PC-9 (cell line): ENCODE results near the gene RNF5. TPM values are rescaled to one million over a fixed set of nuclear protein-coding genes. Genes with fewer than 3 reads are reported as not detected.
A peak's percentile ranks its signal among the peaks of the same experiment; 100 is the strongest.

Source experiments
- BruUV-seq: library from RNA; stranded (reverse); fragments of 400-500 nt; replicated peaks from 2 replicates; lab custom pipeline; 2021; lab: Mats Ljungman, UMichigan
- CTCF ChIA-PET: fragments of 300-600 bp; sonication (Branson Sonifier 250); formaldehyde crosslinking; loops from one replicate; lab custom pipeline; 2022; ENCODE audit warnings: antibody characterized with exemption; lab: Charles Lee
- POLR2A ChIA-PET: fragments of 300-600 bp; sonication (Branson Sonifier 250); formaldehyde crosslinking; loops from one replicate; lab custom pipeline; 2022; ENCODE audit warnings: antibody characterized with exemption; ENCODE audit not compliant: unreplicated experiment; lab: Charles Lee
- DNase-seq, 2 experiments: peaks; one replicate each; pipeline versions ENCODE4 v3.0.0 to v3.0.0-alpha.2; 2015 to 2022; ENCODE audit warnings: mixed read lengths in 1 of 2
- H2AFZ ChIP-seq: fragments of 200-600 bp; sonication (generic); 2 replicates; pipeline ENCODE4 v1.8.1; 2017; ENCODE audit warnings: antibody characterized with exemption
- H3F3A ChIP-seq: fragments of 200-600 bp; sonication (generic); 2 replicates; pipeline ENCODE4 v1.8.1; 2017; ENCODE audit warnings: antibody characterized with exemption, mild to moderate bottlenecking, low read depth; ENCODE audit not compliant: insufficient read depth
- H3K27ac ChIP-seq: fragments of 200-600 bp; sonication (generic); 2 replicates; pipeline ENCODE4 v1.6.1; 2016; ENCODE audit warnings: mixed run types
- H3K27me3 ChIP-seq: fragments of 200-600 bp; sonication (generic); 2 replicates; pipeline ENCODE4 v1.6.1; 2016; ENCODE audit warnings: low read depth, mixed run types; ENCODE audit not compliant: insufficient read depth
- H3K36me3 ChIP-seq: fragments of 200-600 bp; sonication (generic); 2 replicates; pipeline ENCODE4 v1.6.1; 2016; ENCODE audit warnings: low read depth, mixed run types
- H3K4me1 ChIP-seq: fragments of 200-600 bp; sonication (generic); replicated peaks from 2 replicates; pipeline ENCODE4 v1.6.1; 2016; ENCODE audit warnings: mixed run types; ENCODE audit not compliant: insufficient read depth
- H3K4me2 ChIP-seq: fragments of 200-600 bp; sonication (generic); 2 replicates; pipeline ENCODE4 v1.6.1; 2017; ENCODE audit warnings: mixed run types
- H3K4me3 ChIP-seq: fragments of 200-600 bp; sonication (generic); 2 replicates; pipeline ENCODE4 v1.6.1; 2016; ENCODE audit warnings: mixed run types
- H3K79me2 ChIP-seq: fragments of 200-600 bp; sonication (generic); 2 replicates; pipeline ENCODE4 v1.6.1; 2017; ENCODE audit warnings: low read depth, mixed run types
- H3K9me2 ChIP-seq: fragments of 200-600 bp; sonication (generic); 2 replicates; pipeline ENCODE4 v1.8.1; 2017; ENCODE audit warnings: mild to moderate bottlenecking; ENCODE audit not compliant: insufficient read depth
- H3K9me3 ChIP-seq: fragments of 200-600 bp; sonication (generic); 2 replicates; pipeline ENCODE4 v1.8.1; 2016; ENCODE audit warnings: low read depth; ENCODE audit not compliant: insufficient read depth
- H4K20me1 ChIP-seq: fragments of 200-600 bp; sonication (generic); 2 replicates; pipeline ENCODE4 v1.8.1; 2017; ENCODE audit not compliant: insufficient read depth
- CTCF ChIP-seq: fragments of 200-600 bp; sonication (generic); conservative IDR thresholded peaks from 2 replicates; pipeline ENCODE4 v1.6.1; 2017; ENCODE audit warnings: mixed run types, antibody characterized with exemption, mild to moderate bottlenecking, moderate library complexity
- EZH2 ChIP-seq: fragments of 200-600 bp; sonication (generic); IDR thresholded peaks from 2 replicates; pipeline ENCODE4 v1.8.0; 2017; ENCODE audit warnings: antibody characterized with exemption, low read depth
- intact Hi-C: fragments of 100-400 bp; cut with micrococcal nuclease; formaldehyde crosslinking; loops from one replicate; pipeline ENCODE4 v1.10.0; 2022; ENCODE audit not compliant: unreplicated experiment
- total RNA-seq: library from RNA; stranded (reverse); gene quantifications from 2 replicates; pipeline ENCODE4 v1.2.3, GENCODE V29; 2021

RNF5 gene
- total RNA-seq, 1 experiment from 2014 or later: 45.6 TPM

- TF ChIP-seq EZH2 (no peak), CTCF (no peak)
- Histone ChIP-seq H3K9me3 (no peaks in the 10 kb centered on the region), H3K36me3 (peaks cover 10% of the 10 kb centered on the region), H3K4me1 (peaks cover 14% of the 10 kb centered on the region), H3K4me2 (peak overlapping the region; percentile 95), H2AFZ (no peak overlapping the region), H3K79me2 (peaks cover 18% of the 10 kb centered on the region), H3F3A (peaks cover 9% of the 10 kb centered on the region; the same call in 1 of the 2 replicates), H3K27me3 (no peaks in the 10 kb centered on the region), H3K4me3 (peak overlapping the region; percentile 85), H4K20me1 (no peaks in the 10 kb centered on the region), H3K9me2 (no peaks in the 10 kb centered on the region), H3K27ac (peak overlapping the region; percentile 26; the same call in 1 of the 2 replicates)
- TSS peak; percentile 26 for BruUV-seq
- no peak for DNase-seq
- ChIA-PET POLR2A (no interaction called here), CTCF (no interaction called here)
- intact Hi-C loops: no loop called here
Measured at GRCh38 chr6:32189069-32189741, 11.0 kb downstream of the RNF5 start.

GRCh38 chr6:32189742-32190053, 11.5 kb downstream of the RNF5 start:
- CTCF ChIA-PET: interaction anchor here (0.6 to 1.0 kb wide), 3 partner anchors 55 to 71 kb away, joined by 3 to 4 read pairs (median 4); partner anchors contain the start of gene FKBPL
- no TSS peak for BruUV-seq

More at GRCh38 chr6:32189742-32190053, 11.5 kb downstream of the RNF5 start:
- peak overlapping the region; percentile 26; the same call in 1 of the 2 replicates for H3K27ac ChIP-seq
- H2AFZ ChIP-seq: no peak overlapping the region
- H3K79me2 ChIP-seq: peaks cover 18% of the 10 kb centered on the region
- H3K9me2 ChIP-seq: no peaks in the 10 kb centered on the region
- POLR2A ChIA-PET: interaction anchor here (0.6 to 1.0 kb wide), 3 partner anchors 62 to 487 kb away, joined by 3 to 14 read pairs (median 4); partner anchors contain the start of gene ATF6B
- H3K4me1 ChIP-seq: peaks cover 17% of the 10 kb centered on the region
- no peaks in the 10 kb centered on the region for H3K9me3 ChIP-seq
- H3K27me3 ChIP-seq: no peaks in the 10 kb centered on the region
- no peaks in the 10 kb centered on the region for H4K20me1 ChIP-seq
- TF ChIP-seq CTCF (no peak), EZH2 (no peak)
- H3F3A ChIP-seq: peaks cover 9% of the 10 kb centered on the region; the same call in 1 of the 2 replicates
- H3K4me3 ChIP-seq: peak overlapping the region; percentile 85
- intact Hi-C loops: loop anchor here (1.0 to 10.0 kb wide), 3 partner anchors 11 to 785 kb away; partner anchors contain the start of genes ATP6V1G2, DDX39B, NFKBIL1 and RNF5
- H3K36me3 ChIP-seq: peaks cover 10% of the 10 kb centered on the region
- peak overlapping the region; percentile 95 for H3K4me2 ChIP-seq
- no peak for DNase-seq
